HepG2 (cell line): ENCODE measurements around the gene SLC16A5. TPM values are rescaled to one million over a fixed set of nuclear protein-coding genes. Genes with fewer than 3 reads are reported as not detected.
A peak's percentile ranks its signal among the peaks of the same experiment; 100 is the strongest.

Experiments used
- ATAC-seq: fragments of 200-7000 bp; cut with Tn5 transposase; 3 replicates; pipeline ENCODE4 v1.9.1; 2020; ENCODE audit warnings: mild to moderate bottlenecking, moderate library complexity
- BruUV-seq: library from RNA; stranded (reverse); fragments of 400-500 nt; replicated peaks from 2 replicates; lab custom pipeline; 2021; lab: Mats Ljungman, UMichigan
- CTCF ChIA-PET: fragments of 300-600 bp; formaldehyde crosslinking; extraction: SDS; loops from one replicate; lab custom pipeline; 2021; ENCODE audit warnings: low total read pairs, inconsistent platforms, low intra/inter-chr PET ratio; lab: Yijun Ruan, JAX
- POLR2A ChIA-PET: fragments of 350-600 bp; sonication (Branson Sonifier 250); formaldehyde crosslinking; loops from one replicate; lab custom pipeline; 2020; ENCODE audit warnings: antibody characterized with exemption, inconsistent platforms; lab: Yijun Ruan, JAX
- DNase-seq: peaks from one replicate; pipeline ENCODE4 v3.0.0-alpha.2; 2015; ENCODE audit warnings: low spot score
- FAIRE-seq: peaks from 3 replicates; lab custom pipeline; 2011; peaks lifted over from hg19 to GRCh38; lab: Jason Lieb, UNC
- H2AFZ ChIP-seq: one replicate; pipeline ENCODE4 v1.6.1; 2011; ENCODE audit warnings: low read length, inconsistent platforms
- H3K27ac ChIP-seq: fragments of 300-600 bp; 3 replicates; pipeline ENCODE4 v1.8.0; 2011; ENCODE audit warnings: mixed run types, mild to moderate bottlenecking, mixed read lengths, low read length, inconsistent platforms; ENCODE audit not compliant: insufficient read depth; ENCODE audit errors: extremely low read length
- H3K27me3 ChIP-seq, 2 experiments: fragments of 200-600 bp in 1 of 2; 2 replicates in 1 of 2; 3 replicates in 1 of 2; pipeline versions ENCODE4 v1.6.0 to v1.8.0; 2011; ENCODE audit warnings: low read length in 2 of 2, mild to moderate bottlenecking in 2 of 2, moderate library complexity in 2 of 2, inconsistent platforms in 1 of 2; ENCODE audit not compliant: insufficient read depth in 2 of 2, control insufficient read depth in 1 of 2
- H3K36me3 ChIP-seq, 2 experiments: fragments of 200-600 bp in 1 of 2; replicated peaks in 1 of 2; 2 replicates in 1 of 2; 3 replicates in 1 of 2; pipeline versions ENCODE4 v1.5.1 to v1.8.0; 2011; ENCODE audit warnings: low read length in 2 of 2, inconsistent platforms in 1 of 2; ENCODE audit not compliant: insufficient read depth in 2 of 2, control insufficient read depth in 1 of 2
- H3K4me1 ChIP-seq: 2 replicates; pipeline ENCODE4 v1.5.1; 2012; ENCODE audit warnings: low read length, inconsistent platforms; ENCODE audit not compliant: insufficient read depth
- H3K4me2 ChIP-seq: 2 replicates; pipeline ENCODE4 v1.6.0; 2011; ENCODE audit warnings: low read depth, low read length, inconsistent platforms
- H3K4me3 ChIP-seq, 3 experiments: fragments of 200-600 bp in 1 of 3; sonication (generic), shearing (Covaris generic) in 1 of 3; replicated peaks in 1 of 3; 2 replicates each; pipeline ENCODE4 v1.5.1; 2011 to 2016; ENCODE audit warnings: low read length in 3 of 3, inconsistent platforms in 2 of 3, low read depth in 2 of 3, mild to moderate bottlenecking in 2 of 3, control low read depth in 1 of 3, mixed read lengths in 1 of 3; ENCODE audit not compliant: insufficient read depth in 1 of 3
- H3K79me2 ChIP-seq: one replicate; pipeline ENCODE4 v1.6.1; 2011; ENCODE audit warnings: low read length, inconsistent platforms; ENCODE audit not compliant: insufficient read depth
- H3K9ac ChIP-seq: 2 replicates; pipeline ENCODE4 v1.6.0; 2011; ENCODE audit warnings: mild to moderate bottlenecking, low read depth, low read length, inconsistent platforms; ENCODE audit not compliant: insufficient read depth
- H3K9me3 ChIP-seq: 2 replicates; pipeline ENCODE4 v1.5.1; 2012; ENCODE audit warnings: mild to moderate bottlenecking, low read length
- H4K20me1 ChIP-seq: 2 replicates; pipeline ENCODE4 v1.6.0; 2011; ENCODE audit warnings: inconsistent platforms, mild to moderate bottlenecking, low read length, moderate library complexity; ENCODE audit not compliant: insufficient read depth
- CEBPB ChIP-seq: IDR thresholded peaks from 2 replicates; pipeline ENCODE4 v1.6.1; 2011; ENCODE audit warnings: low read depth, low read length, improper control_type of control experiment, borderline replicate concordance
- CHD4 ChIP-seq: fragments of 200-600 bp; sonication (generic); IDR thresholded peaks from 2 replicates; pipeline ENCODE4 v1.7.0; 2017; ENCODE audit warnings: mild to moderate bottlenecking, low read length, borderline replicate concordance
- RFX3 ChIP-seq: IDR thresholded peaks from 2 replicates; pipeline ENCODE4 v1.6.1; 2016; ENCODE audit warnings: missing biosample characterization, missing genetic modification reagents
- ZBTB42 ChIP-seq: sonication (generic); formaldehyde crosslinking; IDR thresholded peaks from 2 replicates; pipeline ENCODE4 v1.5.0; 2020; ENCODE audit warnings: mild to moderate bottlenecking, missing genetic modification reagents
- ZKSCAN1 ChIP-seq: fragments of 150-350 bp; IDR thresholded peaks from 2 replicates; pipeline ENCODE4 v1.6.1; 2014; ENCODE audit warnings: low read length
- ZNF567 ChIP-seq: sonication (generic); formaldehyde crosslinking; IDR thresholded peaks from 2 replicates; pipeline ENCODE4 v1.8.1; 2023; ENCODE audit warnings: mild to moderate bottlenecking, missing genetic modification reagents, borderline replicate concordance
- ZNF770 ChIP-seq: sonication (generic); formaldehyde crosslinking; IDR thresholded peaks from 2 replicates; pipeline ENCODE4 v1.5.0; 2020; ENCODE audit warnings: mild to moderate bottlenecking, missing genetic modification reagents
- WGBS: methylation state at CpG from one replicate; pipeline ENCODE4 v1.1.6; 2017; ENCODE audit warnings: low lambda C conversion rate; 5-methylcytosine and 5-hydroxymethylcytosine counted together
- in situ Hi-C: cut with HindIII; loops from 2 replicates; pipeline ENCODE4 v1.10.0; 2017; ENCODE audit warnings: low pct_unique_long_range_greater_than_20kb; ENCODE audit not compliant: extremely low pct_ligation_motif_present
- intact Hi-C: fragments of 100-400 bp; cut with micrococcal nuclease; formaldehyde crosslinking; loops from one replicate; pipeline ENCODE4 v1.10.0; 2022; ENCODE audit not compliant: unreplicated experiment
- polyA plus RNA-seq, 8 experiments: library from polyadenylated mRNA; depleted of rRNA in 3 of 8; stranded (reverse) in 7 of 8; unstranded in 1 of 8; fragments of >200 nt; fragmentation: Illumina TruSeq in 4 of 8; extraction: Trizol in 4 of 8; gene quantifications; 2 replicates each; pipeline versions ENCODE4 v1.2.1 to v1.2.3, GENCODE V29; 2011 to 2016; ENCODE audit warnings: low read depth in 4 of 8, missing spikeins in 1 of 8, mixed read lengths in 1 of 8; ENCODE audit not compliant: insufficient read depth in 1 of 8
- total RNA-seq, 5 experiments: library from RNA; depleted of rRNA; stranded (reverse); fragments of >200 nt; fragmentation: Illumina TruSeq; extraction: Trizol; gene quantifications; 2 replicates each; pipeline ENCODE4 v1.2.3, GENCODE V29; 2016; ENCODE audit warnings: low read depth in 1 of 5

SLC16A5 gene
- total and polyA plus RNA-seq, 2 of the 13 experiments (the other 11 are each of a cell fraction or from before 2014, with no cell fraction given) = 0.69 to 5.6 TPM

GRCh38 chr17:75146592-75146991 is 58.8 kb downstream of the SLC16A5 start:
- BruUV-seq = no TSS peak
- in situ Hi-C loops = no loop called here
- Histone ChIP-seq H3K79me2 (peaks cover 31% of the 10 kb centered on the region), H2AFZ (no peak overlapping the region), H3K9ac (no peak overlapping the region), H3K27ac (no peak overlapping the region), H3K9me3 (no peaks in the 10 kb centered on the region), H3K4me2 (no peak overlapping the region)
- no peak for FAIRE-seq
- CTCF ChIA-PET = no interaction called here
- 0 out of 2 replicates have a peak, but pooled peaks have one; percentile 17 for TF ChIP-seq CEBPB
- TF ChIP-seq CHD4 = no peak
- TF ChIP-seq, all 625 proteins: peak for 1
- 98% methylated on average over 3 of the region's 3 CpGs for WGBS
- DNase-seq = no peak
- ATAC-seq = no peak
- POLR2A ChIA-PET = no interaction called here
- Histone ChIP-seq H3K4me3 (no peak overlapping the region), H3K4me1 (peaks cover 29% of the 10 kb centered on the region), H3K27me3 (no peaks in the 10 kb centered on the region), H3K36me3 (peaks cover 38 to 69% of the 10 kb centered on the region in 2 experiments), H4K20me1 (no peaks in the 10 kb centered on the region)
- intact Hi-C loops = no loop called here

- no peak for ATAC-seq
- Histone ChIP-seq H3K4me3 (no peak overlapping the region), H3K79me2 (peaks cover 45% of the 10 kb centered on the region), H3K36me3 (peaks cover 35 to 57% of the 10 kb centered on the region in 2 experiments), H3K9ac (no peak overlapping the region), H3K4me2 (no peak overlapping the region), H2AFZ (no peak overlapping the region), H3K4me1 (peaks cover 44% of the 10 kb centered on the region), H3K27ac (no peak overlapping the region), H3K27me3 (no peaks in the 10 kb centered on the region), H4K20me1 (no peaks in the 10 kb centered on the region), H3K9me3 (no peaks in the 10 kb centered on the region)
- FAIRE-seq = peak; percentile 12
- intact Hi-C loops = no loop called here
- in situ Hi-C loops = no loop called here
- DNase-seq = no peak
- 97% methylated on average over 6 of the region's 6 CpGs for WGBS
- CTCF ChIA-PET = no interaction called here
- TF ChIP-seq ZKSCAN1 = no peak
- no peak for TF ChIP-seq ZBTB42
- TF ChIP-seq ZNF567 (CRISPR knock-in tag) = no peak
- TF ChIP-seq RFX3 (CRISPR knock-in tag) = no peak
- peak; percentile 89 for TF ChIP-seq ZNF770 (CRISPR knock-in tag)
- BruUV-seq = no TSS peak
- POLR2A ChIA-PET = interaction anchor here (1.3 kb wide), 1 partner anchor 16 kb away, joined by 3 read pairs; the partner anchor contains the start of gene NT5C
Observed at GRCh38 chr17:75147878-75148546, 60.3 kb downstream of the SLC16A5 start.
